KMS-11 (cell line): ENCODE results near the gene LURAP1L.

Experiments used
- H2AFZ ChIP-seq: fragments of 200-600 bp; sonication (generic); 2 replicates; pipeline ENCODE4 v1.6.1; 2016; ENCODE audit warnings: antibody characterized with exemption, mixed run types, low read depth
- H3K27ac ChIP-seq: fragments of 200-600 bp; sonication (generic); 2 replicates; pipeline ENCODE4 v1.6.1; 2016; ENCODE audit warnings: mild to moderate bottlenecking, mixed run types
- H3K27me3 ChIP-seq: fragments of 200-600 bp; sonication (generic); 2 replicates; pipeline ENCODE4 v1.6.1; 2017; ENCODE audit warnings: mild to moderate bottlenecking, low read depth, mixed run types, moderate library complexity; ENCODE audit not compliant: insufficient read depth
- H3K36me3 ChIP-seq: fragments of 200-600 bp; sonication (generic); 2 replicates; pipeline ENCODE4 v1.6.1; 2017; ENCODE audit warnings: mild to moderate bottlenecking, mixed run types; ENCODE audit not compliant: insufficient read depth
- H3K4me1 ChIP-seq: fragments of 200-600 bp; sonication (generic); 2 replicates; pipeline ENCODE4 v1.6.1; 2016; ENCODE audit warnings: mild to moderate bottlenecking, low read depth, mixed run types; ENCODE audit not compliant: poor library complexity, severe bottlenecking
- H3K4me2 ChIP-seq: fragments of 200-600 bp; sonication (generic); 2 replicates; pipeline ENCODE4 v1.7.0; 2016; ENCODE audit warnings: mild to moderate bottlenecking, mixed run types
- H3K4me3 ChIP-seq: fragments of 200-600 bp; sonication (generic); IDR thresholded peaks from 2 replicates; pipeline ENCODE4 v1.6.1; 2017; ENCODE audit warnings: low read depth, low read length, mixed read lengths; ENCODE audit not compliant: insufficient read depth
- H3K79me2 ChIP-seq: fragments of 200-600 bp; sonication (generic); 2 replicates; pipeline ENCODE4 v1.6.1; 2016; ENCODE audit warnings: low read depth, mixed run types; ENCODE audit not compliant: insufficient read depth
- H3K9ac ChIP-seq: fragments of 200-600 bp; sonication (generic); 2 replicates; pipeline ENCODE4 v1.6.1; 2016; ENCODE audit warnings: mild to moderate bottlenecking, mixed run types
- H4K20me1 ChIP-seq: fragments of 200-600 bp; sonication (generic); 2 replicates; pipeline ENCODE4 v1.6.1; 2016; ENCODE audit warnings: mild to moderate bottlenecking, mixed run types; ENCODE audit not compliant: insufficient read depth
- CTCF ChIP-seq: fragments of 200-600 bp; sonication (generic); conservative IDR thresholded peaks from 2 replicates; pipeline ENCODE4 v1.6.1; 2017; ENCODE audit warnings: low read depth, mild to moderate bottlenecking, antibody characterized with exemption, low read length, moderate library complexity, mixed read lengths

Gene LURAP1L

GRCh38 chr9:12732971-12733370, 41.8 kb upstream of the LURAP1L start:
- Histone ChIP-seq H3K4me1 (peaks cover 36% of the 10 kb centered on the region), H4K20me1 (no peaks in the 10 kb centered on the region), H3K27ac (no peak overlapping the region), H3K36me3 (no peaks in the 10 kb centered on the region), H3K79me2 (no peaks in the 10 kb centered on the region), H3K4me2 (no peak overlapping the region), H3K4me3 (no peak overlapping the region), H3K27me3 (no peaks in the 10 kb centered on the region), H3K9ac (no peak overlapping the region), H2AFZ (no peak overlapping the region)
- no peak for TF ChIP-seq CTCF

- peaks cover 57% of the 10 kb centered on the region for H3K4me1 ChIP-seq
- H2AFZ ChIP-seq, result peak overlapping the region; percentile 22
- H4K20me1 ChIP-seq, result no peaks in the 10 kb centered on the region
- H3K27ac ChIP-seq, result peak overlapping the region; percentile 49
- 0 out of 2 replicates have a peak overlapping the region, but pooled peaks have one; percentile 1 for H3K9ac ChIP-seq
- H3K4me3 ChIP-seq, result no peak overlapping the region
- H3K36me3 ChIP-seq, result no peaks in the 10 kb centered on the region
- TF ChIP-seq CTCF, result no peak
- H3K79me2 ChIP-seq, result no peaks in the 10 kb centered on the region
- H3K27me3 ChIP-seq, result no peaks in the 10 kb centered on the region
- peak overlapping the region; percentile 22 for H3K4me2 ChIP-seq
These were observed 39.2 kb upstream of the LURAP1L start for GRCh38 chr9:12735665-12736064.

- TF ChIP-seq CTCF, result no peak
- Histone ChIP-seq H3K27ac (no peak overlapping the region), H3K9ac (no peak overlapping the region), H3K36me3 (no peaks in the 10 kb centered on the region), H3K27me3 (no peaks in the 10 kb centered on the region), H2AFZ (peak overlapping the region; percentile 19; the same call in 1 of the 2 replicates), H3K79me2 (no peaks in the 10 kb centered on the region), H3K4me2 (peak overlapping the region; percentile 10; the same call in 1 of the 2 replicates), H3K4me1 (peaks cover 57% of the 10 kb centered on the region), H3K4me3 (no peak overlapping the region), H4K20me1 (no peaks in the 10 kb centered on the region)
These were observed 36.9 kb upstream of the LURAP1L start for GRCh38 chr9:12737871-12738270.

GRCh38 chr9:12739014-12739652, 35.7 kb upstream of the LURAP1L start:
- Histone ChIP-seq H3K27ac (no peak overlapping the region), H3K27me3 (no peaks in the 10 kb centered on the region), H3K4me3 (no peak overlapping the region), H3K36me3 (no peaks in the 10 kb centered on the region), H3K4me1 (peaks cover 57% of the 10 kb centered on the region), H3K9ac (no peak overlapping the region), H3K79me2 (no peaks in the 10 kb centered on the region), H2AFZ (no peak overlapping the region), H3K4me2 (no peak overlapping the region), H4K20me1 (no peaks in the 10 kb centered on the region)
- TF ChIP-seq CTCF, result no peak
